GM12878 (cell line): ENCODE measurements around the gene MGAT3. TPM values are rescaled to one million over a fixed set of nuclear protein-coding genes. Genes with fewer than 3 reads are reported as not detected.

Source experiments
- ATAC-seq: fragments of 200-7000 bp; cut with Tn5 transposase; 3 replicates; pipeline ENCODE4 v1.9.1; 2020; ENCODE audit warnings: mild to moderate bottlenecking, moderate library complexity
- BruUV-seq: library from RNA; stranded (reverse); fragments of 400-500 nt; replicated peaks from 2 replicates; lab custom pipeline; 2021; lab: Mats Ljungman, UMichigan
- CTCF ChIA-PET: fragments of 300-600 bp; sonication (Branson Sonifier 250); formaldehyde crosslinking; extraction: SDS; loops from one replicate; lab custom pipeline; 2021; ENCODE audit warnings: inconsistent platforms; lab: Yijun Ruan, JAX
- POLR2A ChIA-PET: fragments of 350-600 bp; formaldehyde crosslinking; extraction: SDS; loops from one replicate; lab custom pipeline; 2021; ENCODE audit warnings: inconsistent platforms; lab: Charles Lee
- RAD21 ChIA-PET: fragments of 300-600 bp; sonication (Branson Sonifier 250); formaldehyde crosslinking; loops from one replicate; lab custom pipeline; 2023; ENCODE audit warnings: antibody characterized with exemption; ENCODE audit not compliant: unreplicated experiment; lab: Charles Lee
- SMC1A ChIA-PET: fragments of 300-600 bp; sonication (Branson Sonifier 250); formaldehyde crosslinking; loops from one replicate; lab custom pipeline; 2023; ENCODE audit not compliant: unreplicated experiment, uncharacterized antibody; lab: Charles Lee
- DNase-seq: peaks from one replicate; pipeline ENCODE4 v3.0.0-alpha.2; 2011; ENCODE audit warnings: low read depth, low spot score
- FAIRE-seq: peaks from 3 replicates; lab custom pipeline; 2011; peaks lifted over from hg19 to GRCh38; lab: Jason Lieb, UNC
- H2AFZ ChIP-seq: 2 replicates; pipeline ENCODE4 v1.6.0; 2011; ENCODE audit warnings: low read depth, low read length, control low read depth; ENCODE audit not compliant: control insufficient read depth
- H3K27ac ChIP-seq: 2 replicates; pipeline ENCODE4 v1.5.1; 2011; ENCODE audit warnings: control low read depth; ENCODE audit not compliant: control insufficient read depth, insufficient read depth
- H3K27me3 ChIP-seq, 2 experiments: replicated peaks in 1 of 2; 2 replicates each; pipeline versions ENCODE4 v1.6.0 to v1.6.1; 2011; ENCODE audit warnings: low read length in 1 of 2; ENCODE audit not compliant: control insufficient read depth in 2 of 2, insufficient read depth in 2 of 2
- H3K36me3 ChIP-seq, 2 experiments: 2 replicates each; pipeline ENCODE4 v1.5.1; 2011; ENCODE audit warnings: low read length in 1 of 2; ENCODE audit not compliant: control insufficient read depth in 2 of 2, insufficient read depth in 2 of 2
- H3K4me1 ChIP-seq: 2 replicates; pipeline ENCODE4 v1.6.1; 2011; ENCODE audit warnings: mild to moderate bottlenecking, low read length, moderate library complexity, mixed read lengths; ENCODE audit not compliant: control insufficient read depth, insufficient read depth
- H3K4me2 ChIP-seq: 2 replicates; pipeline ENCODE4 v1.6.0; 2011; ENCODE audit warnings: control low read depth; ENCODE audit not compliant: control insufficient read depth, insufficient read depth
- H3K4me3 ChIP-seq: fragments of 200-600 bp; sonication (generic); 2 replicates; pipeline ENCODE4 v1.5.1; 2016
- H3K79me2 ChIP-seq: 2 replicates; pipeline ENCODE4 v1.6.0; 2011; ENCODE audit warnings: low read length; ENCODE audit not compliant: control insufficient read depth, insufficient read depth
- H3K9ac ChIP-seq: 2 replicates; pipeline ENCODE4 v1.8.0; 2011; ENCODE audit warnings: low read length, control low read depth, mixed read lengths; ENCODE audit not compliant: control insufficient read depth, insufficient read depth
- H3K9me3 ChIP-seq: replicated peaks from 3 replicates; pipeline ENCODE4 v1.5.1; 2011; ENCODE audit warnings: mild to moderate bottlenecking, low read length; ENCODE audit not compliant: control insufficient read depth, insufficient read depth
- H4K20me1 ChIP-seq: 2 replicates; pipeline ENCODE4 v1.6.0; 2011; ENCODE audit not compliant: control insufficient read depth, insufficient read depth
- CUX1 ChIP-seq: IDR thresholded peaks from 2 replicates; pipeline ENCODE4 v1.6.1; 2012; ENCODE audit warnings: improper control_type of control experiment, low read depth, low read length; ENCODE audit not compliant: insufficient replicate concordance
- HDAC2 ChIP-seq: fragments of 200-600 bp; sonication (generic); IDR thresholded peaks from 2 replicates; pipeline ENCODE4 v1.6.1; 2017
- HDGF ChIP-seq: fragments of 450-650 bp; IDR thresholded peaks from 2 replicates; pipeline ENCODE4 v1.6.1; 2016; ENCODE audit warnings: antibody characterized with exemption
- NR2C2 ChIP-seq: IDR thresholded peaks from 2 replicates; pipeline ENCODE4 v1.6.1; 2011; ENCODE audit warnings: borderline replicate concordance, low read depth; ENCODE audit not compliant: control insufficient read depth, insufficient read length
- ZNF24 ChIP-seq: fragments of 450-650 bp; IDR thresholded peaks from 2 replicates; pipeline ENCODE4 v1.6.1; 2017; ENCODE audit warnings: antibody characterized with exemption, mild to moderate bottlenecking
- WGBS: methylation state at CpG from one replicate; pipeline ENCODE4 v1.1.6; 2016; ENCODE audit warnings: low lambda C conversion rate; ENCODE audit not compliant: insufficient replicate concordance, insufficient coverage; ENCODE audit errors: missing lambda C conversion rate; 5-methylcytosine and 5-hydroxymethylcytosine counted together
- in situ Hi-C: fragments of 300-500 bp; cut with MboI; formaldehyde crosslinking; loops from 9 replicates; pipeline ENCODE4 v1.14.3; 2018; ENCODE audit warnings: mixed read lengths
- intact Hi-C: fragments of 100-400 bp; cut with micrococcal nuclease; formaldehyde crosslinking; loops from one replicate; pipeline ENCODE4 v1.14.2; 2022; ENCODE audit not compliant: unreplicated experiment
- polyA plus RNA-seq, 11 experiments: library from polyadenylated mRNA; depleted of rRNA in 4 of 11; unstranded in 6 of 11; stranded (reverse) in 5 of 11; fragments of >200 nt; fragmentation: Nextera tagmentation in 4 of 11; fragmentation: Illumina TruSeq in 1 of 11; extraction: Ambion mirVana in 4 of 11; extraction: Trizol in 1 of 11; gene quantifications; 1 replicate in 1 of 11; 2 replicates in 10 of 11; pipeline versions ENCODE4 v1.2.1 to v1.2.3, GENCODE V29; 2011 to 2016; ENCODE audit warnings: inconsistent platforms in 2 of 11, missing spikeins in 2 of 11, low read depth in 1 of 11
- total RNA-seq, 4 experiments: library from RNA; depleted of rRNA in 3 of 4; stranded (reverse); fragments of >200 nt in 3 of 4; fragmentation: Illumina TruSeq in 1 of 4; extraction: Trizol in 1 of 4; gene quantifications; 2 replicates each; pipeline versions ENCODE4 v1.2.1 to v1.2.3, GENCODE V29; 2013 to 2021

Gene MGAT3
- total and polyA plus RNA-seq, 10 of the 15 experiments (the other 5 are each of a cell fraction or from before 2014, with no cell fraction given), result 0.32 to 40.2 (median 11.9) TPM

GRCh38 chr22:39443398-39443797 lies 13.4 kb upstream of the MGAT3 start:
- H3K9me3 ChIP-seq, result no peaks in the 10 kb centered on the region
- no peaks in the 10 kb centered on the region for H4K20me1 ChIP-seq
- CTCF ChIA-PET, result interaction anchor here (2.1 to 5.5 kb wide), 2 partner anchors 44 to 51 kb away, joined by 6 to 22 read pairs; partner anchors contain the start of gene TAB1
- no peak overlapping the region for H3K4me3 ChIP-seq
- in situ Hi-C loops (no loop called here), intact Hi-C loops (loop anchor here (2.0 kb wide), 1 partner anchor 125 kb away; the partner anchor contains the start of gene RPL3)
- RAD21 ChIA-PET, result interaction anchor here (1.0 to 6.9 kb wide), 6 partner anchors 9 to 85 kb away, joined by 3 to 57 read pairs (median 4); partner anchors contain the start of genes MIEF1 and TAB1
- no peaks in the 10 kb centered on the region for H3K27me3 ChIP-seq
- BruUV-seq, result no TSS peak
- no peak overlapping the region; the same call in 1 of the 2 replicates for H3K4me2 ChIP-seq
- SMC1A ChIA-PET, result interaction anchor here (0.9 kb wide), 1 partner anchor 22 kb away, joined by 3 read pairs; no protein-coding TSS in a partner anchor
- H3K27ac ChIP-seq, result no peak overlapping the region
- H3K36me3 ChIP-seq, result no peaks in the 10 kb centered on the region
- ATAC-seq, result no peak
- H3K9ac ChIP-seq, result no peak overlapping the region
- H3K79me2 ChIP-seq, result peaks cover 9% of the 10 kb centered on the region
- DNase-seq, result no peak
- POLR2A ChIA-PET, result interaction anchor here (0.6 to 0.9 kb wide), 2 partner anchors 24 to 77 kb away, joined by 3 read pairs; partner anchors contain the start of gene ATF4
- FAIRE-seq, result no peak
- 71% methylated on average over 6 of the region's 6 CpGs for WGBS
- peaks cover 67% of the 10 kb centered on the region for H3K4me1 ChIP-seq
- 0 out of 2 replicates have a peak, but pooled peaks have one; percentile 0 for TF ChIP-seq HDGF
- TF ChIP-seq NR2C2, result no peak
- no peak overlapping the region for H2AFZ ChIP-seq

GRCh38 chr22:39444247-39444800 lies 12.5 kb upstream of the MGAT3 start:
- no TSS peak for BruUV-seq
- FAIRE-seq (no peak), DNase-seq (no peak), ATAC-seq (no peak)
- WGBS, result over 99% methylated on average over 7 of the region's 7 CpGs
- Histone ChIP-seq H2AFZ (no peak overlapping the region), H3K36me3 (no peaks in the 10 kb centered on the region), H3K4me3 (no peak overlapping the region), H3K27ac (no peak overlapping the region; the same call in 1 of the 2 replicates), H3K4me1 (peaks cover 71% of the 10 kb centered on the region), H3K4me2 (no peak overlapping the region), H3K9ac (no peak overlapping the region), H3K9me3 (no peaks in the 10 kb centered on the region), H3K79me2 (peaks cover 19% of the 10 kb centered on the region), H4K20me1 (no peaks in the 10 kb centered on the region), H3K27me3 (no peaks in the 10 kb centered on the region)
- POLR2A ChIA-PET, result interaction anchor here (1.0 to 4.7 kb wide), 3 partner anchors 9 to 600 kb away, joined by 3 to 28 read pairs (median 3); no protein-coding TSS in a partner anchor
- SMC1A ChIA-PET, result interaction anchor here (0.9 to 1.2 kb wide), 4 partner anchors 9 to 93 kb away, joined by 3 to 5 read pairs (median 3); no protein-coding TSS in a partner anchor
- intact Hi-C loops (no loop called here), in situ Hi-C loops (no loop called here)
- RAD21 ChIA-PET, result interaction anchor here (1.0 to 6.9 kb wide), 5 partner anchors 18 to 112 kb away, joined by 3 to 57 read pairs (median 3); partner anchors contain the start of gene ATF4
- CTCF ChIA-PET, result interaction anchor here (0.9 to 5.5 kb wide), 7 partner anchors 10 to 327 kb away, joined by 3 to 22 read pairs (median 5); partner anchors contain the start of gene TAB1
- TF ChIP-seq HDAC2 (no peak), ZNF24 (peak; percentile 70), CUX1 (no peak)
